ENCODE data around the gene DHRS7C. TPM values are rescaled to one million over a fixed set of nuclear protein-coding genes. Genes with fewer than 3 reads are reported as not detected.

Gene DHRS7C
- total and polyA plus RNA-seq, 2 of the 13 experiments (the other 11 are each of a cell fraction or from before 2014, with no cell fraction given): not detected

GRCh38 chr17:9790889-9791876 lies at the start of gene DHRS7C (continued):
- no peak for TF ChIP-seq ZBTB40 (IDR thresholded peaks at IDR 0.05)
- no peak for TF ChIP-seq ZBTB40 (CRISPR knock-in tag; IDR thresholded peaks at IDR 0.05)
- TF ChIP-seq ZNF431 (CRISPR knock-in tag; IDR thresholded peaks at IDR 0.05; ENCODE audit: borderline replicate concordance, low read depth): no peak
- TF ChIP-seq ZNF232 (CRISPR knock-in tag; IDR thresholded peaks at IDR 0.05; ENCODE audit: borderline replicate concordance): no peak
- TF ChIP-seq PAXIP1 (CRISPR knock-in tag; conservative IDR thresholded peaks at IDR 0.05): no peak
- no peak for TF ChIP-seq ZNF557 (CRISPR knock-in tag; IDR thresholded peaks at IDR 0.05)
